Glomerular visceral epithelial cell (primary cell): ENCODE data around the gene UMAD1.
A peak's percentile ranks its signal among the peaks of the same experiment; 100 is the strongest.
"Not testable (repeated sequence)": the region's sequence is repeated elsewhere in the genome, so short reads cannot be mapped to it uniquely, and the experiment has no call there.

Source experiments
- DNase-seq: peaks from one replicate; pipeline ENCODE4 v3.0.0-alpha.2; 2016; ENCODE audit errors: extremely low spot score

The UMAD1 gene

DNA sequence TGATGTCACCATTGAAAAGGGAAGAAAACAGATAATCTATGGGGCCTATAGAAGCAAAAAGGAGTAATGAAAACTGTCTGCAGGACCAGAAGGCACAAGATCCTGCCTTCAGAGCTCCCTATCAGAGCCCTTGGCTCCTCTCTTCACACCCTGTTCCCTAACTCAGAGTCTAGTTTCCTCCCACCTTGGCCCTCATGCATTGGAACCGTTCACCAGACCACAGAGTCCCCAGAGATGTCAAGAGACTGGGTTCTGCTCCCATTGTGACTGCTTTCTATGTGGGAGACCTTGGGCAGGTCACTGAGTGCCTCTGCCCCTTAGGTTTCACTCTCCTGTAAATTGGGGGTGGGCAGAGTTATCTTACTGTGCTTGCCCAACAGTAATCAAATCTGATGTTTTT is 158.0 kb downstream of the UMAD1 start:
- no peak for DNase-seq

DNA sequence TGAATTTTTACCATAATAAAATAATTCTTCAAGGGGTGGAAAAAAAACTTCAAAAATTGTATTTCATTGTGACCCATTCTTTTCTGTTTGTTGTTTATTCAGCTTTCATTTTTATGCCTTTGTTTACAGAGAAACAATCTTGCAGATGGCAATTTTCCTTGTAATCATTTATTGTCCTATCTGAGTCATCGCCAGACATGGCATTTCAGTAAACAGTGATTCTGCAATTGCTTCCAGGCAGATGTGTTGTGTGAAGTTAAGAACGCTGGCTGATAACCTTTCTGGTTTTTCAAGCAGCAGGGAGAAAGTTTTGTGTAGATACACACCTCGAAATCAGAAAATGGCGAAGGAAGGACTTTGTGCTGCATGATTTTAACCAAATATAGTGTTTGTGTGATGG is 158.6 kb downstream of the UMAD1 start:
- no peak for DNase-seq

DNA sequence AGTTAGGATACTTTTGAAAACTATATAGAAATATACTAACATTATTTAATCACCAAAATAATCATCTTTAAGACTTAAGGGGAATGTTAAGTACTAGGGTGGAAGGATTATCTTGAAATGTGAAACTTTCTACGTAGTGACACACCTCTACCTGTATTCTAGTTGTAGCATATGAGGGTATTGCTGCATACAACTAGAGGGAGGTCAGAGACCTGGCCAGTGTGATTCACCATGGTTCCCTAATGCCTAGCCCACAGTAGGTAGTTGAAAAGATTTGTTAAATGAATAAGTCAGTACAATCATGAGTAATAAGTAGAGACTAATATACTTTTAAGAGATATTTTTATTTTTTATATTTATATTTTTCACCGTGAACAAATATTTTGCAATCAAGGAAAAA is 162.0 kb downstream of the UMAD1 start:
- no peak for DNase-seq

- DNase-seq, result no peak
These were observed 163.2 kb downstream of the UMAD1 start for GRCh38 chr7:7803715-7804178.

- not testable (repeated sequence) for DNase-seq
These were observed 164.3 kb downstream of the UMAD1 start for GRCh38 chr7:7804822-7805221.

DNA sequence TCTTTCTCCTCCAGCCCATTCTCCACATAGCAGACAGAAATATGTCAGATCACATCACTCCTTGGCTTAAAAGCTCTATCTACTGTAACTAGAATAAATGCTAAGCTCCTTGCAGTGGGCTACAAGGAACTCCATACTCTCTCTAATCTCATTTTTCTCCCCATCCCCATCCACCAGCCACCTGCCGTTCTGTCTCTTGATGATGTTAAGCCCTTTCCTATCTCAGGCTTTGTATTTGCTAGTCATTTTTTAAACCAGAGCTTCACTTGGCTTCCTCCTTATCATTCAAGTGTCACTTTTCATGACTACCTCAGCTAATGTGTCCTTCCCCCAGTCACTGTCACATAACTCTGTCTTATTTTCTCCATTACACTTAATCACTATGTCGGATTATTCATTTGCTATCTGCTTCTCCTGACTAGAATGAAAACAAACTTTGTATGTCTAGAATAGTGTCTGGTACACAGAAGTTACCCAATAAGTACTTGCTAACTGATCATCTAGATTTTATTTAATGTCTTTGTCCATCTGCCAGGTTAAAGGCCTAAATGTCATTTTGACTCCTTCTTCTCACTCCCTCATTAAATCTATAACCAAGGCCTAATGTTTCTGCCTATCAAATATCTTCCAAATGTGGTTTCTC is 165.1 kb downstream of the UMAD1 start:
- no peak for DNase-seq

GRCh38 chr7:7808156-7808555 is 167.6 kb downstream of the UMAD1 start:
- DNase-seq, result no peak

DNA sequence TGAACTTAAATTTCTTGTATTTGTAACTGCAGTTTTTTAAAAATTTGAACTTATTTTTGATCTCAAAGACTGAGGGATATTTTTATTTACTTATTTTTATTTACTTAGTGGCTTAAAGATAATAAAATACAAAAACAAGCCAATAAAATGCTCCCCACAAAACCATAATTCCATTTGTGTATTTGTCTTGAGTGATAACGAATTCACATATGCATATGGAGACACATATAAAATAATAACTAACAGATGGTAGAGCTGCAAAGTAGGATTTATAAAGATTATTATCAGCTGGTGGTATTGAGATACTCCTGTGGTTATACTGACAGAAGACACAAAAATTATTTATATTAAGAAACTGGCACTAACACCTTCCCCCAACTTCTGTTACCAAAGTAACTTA is 168.1 kb downstream of the UMAD1 start:
- no peak for DNase-seq

GRCh38 chr7:7810380-7810779 is 169.8 kb downstream of the UMAD1 start:
- DNase-seq, result no peak

DNA sequence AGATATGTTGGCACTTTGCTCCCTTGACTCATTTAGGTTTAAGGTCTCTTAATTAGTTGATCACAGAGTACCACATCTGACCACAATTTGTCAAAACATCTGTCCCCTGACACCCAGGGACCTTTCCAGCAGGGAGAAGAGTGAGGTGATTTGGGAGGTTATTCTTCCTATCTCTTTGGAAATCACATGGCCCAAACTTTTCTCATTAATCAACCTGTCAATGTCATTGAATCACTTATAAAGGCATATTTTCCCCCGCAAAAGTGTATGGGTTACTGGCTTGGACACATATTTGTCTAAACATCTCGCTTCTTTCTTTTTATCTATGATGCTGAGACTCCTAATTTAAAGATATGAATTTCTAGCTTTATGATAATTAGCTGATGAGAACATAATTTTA is 170.3 kb downstream of the UMAD1 start:
- DNase-seq, result no peak

GRCh38 chr7:7812112-7812511 is 171.6 kb downstream of the UMAD1 start:
- DNase-seq, result no peak

DNA sequence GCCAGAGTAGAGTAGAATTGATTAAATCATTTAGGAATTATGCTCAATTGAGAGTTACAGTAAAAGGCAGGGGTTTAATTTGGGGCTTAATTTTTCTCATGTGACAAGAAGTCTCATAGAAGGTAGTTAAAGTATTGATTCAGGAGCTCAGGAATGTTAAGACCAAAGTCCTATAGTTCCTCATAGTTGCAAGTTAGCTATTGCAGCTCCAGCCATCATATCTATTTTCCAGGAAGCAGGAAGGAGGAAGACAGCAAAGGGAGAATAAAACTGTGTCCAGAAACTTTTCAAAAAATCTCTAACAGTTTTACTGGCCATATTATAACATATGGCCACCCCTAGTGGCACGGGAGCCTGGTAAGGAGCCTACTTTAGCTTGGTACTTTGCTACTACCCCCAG is 174.8 kb downstream of the UMAD1 start:
- no peak for DNase-seq

DNA sequence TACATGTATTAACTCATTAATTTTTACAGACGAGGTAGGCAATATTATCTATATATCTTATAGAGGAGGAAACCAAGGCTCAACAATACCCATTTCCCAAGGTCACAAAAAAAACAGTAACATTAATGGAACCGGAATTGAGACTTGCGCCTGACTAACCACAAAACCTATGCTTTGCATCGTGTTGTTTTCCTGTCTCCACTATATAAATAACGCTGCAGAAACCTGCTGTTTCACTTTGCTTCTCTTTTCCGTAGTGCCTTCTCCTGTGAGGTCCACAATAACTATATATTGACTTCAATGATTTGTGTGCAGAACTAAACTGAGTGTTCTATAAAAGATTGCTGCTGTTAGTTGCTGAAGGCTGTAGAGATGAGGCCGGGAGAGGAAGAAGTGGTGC is 175.5 kb downstream of the UMAD1 start:
- DNase-seq, result no peak

DNA sequence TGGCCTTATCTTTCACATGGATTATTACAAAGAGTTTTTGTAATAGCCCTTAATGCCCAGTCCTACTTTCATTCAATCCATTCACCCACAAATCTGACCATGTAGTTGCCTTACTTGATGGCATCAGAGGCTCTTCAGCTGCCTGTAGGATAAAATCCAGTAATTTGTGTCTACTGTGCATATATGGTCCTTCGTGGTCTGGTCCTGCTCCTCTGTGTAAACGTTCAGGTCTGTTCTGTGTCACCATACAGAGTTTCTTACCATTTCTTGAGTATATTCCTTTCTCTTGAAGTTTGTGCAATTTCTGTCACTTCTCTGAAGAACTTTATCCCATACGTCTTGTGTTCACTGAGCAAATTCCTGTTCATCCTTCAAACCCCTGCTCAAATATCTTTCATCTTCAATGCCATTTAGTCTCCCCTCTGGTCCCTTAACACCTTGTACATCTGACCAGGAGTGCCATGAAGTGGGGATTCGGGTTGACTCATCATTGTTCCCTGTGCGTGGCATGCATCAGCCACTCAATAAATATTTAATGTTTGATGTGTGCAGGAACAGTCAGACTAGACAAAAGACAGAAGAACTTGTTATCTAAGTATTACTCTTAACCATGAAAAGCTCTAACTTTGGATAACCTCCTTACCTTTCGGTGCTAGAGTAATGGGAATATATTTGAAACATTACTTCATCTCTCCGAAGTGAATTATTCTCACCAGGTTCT is 176.4 kb downstream of the UMAD1 start:
- no peak for DNase-seq

GRCh38 chr7:7817748-7818147 is 177.2 kb downstream of the UMAD1 start:
- no peak for DNase-seq

GRCh38 chr7:7818179-7818578 is 177.6 kb downstream of the UMAD1 start:
- not testable (repeated sequence) for DNase-seq

DNA sequence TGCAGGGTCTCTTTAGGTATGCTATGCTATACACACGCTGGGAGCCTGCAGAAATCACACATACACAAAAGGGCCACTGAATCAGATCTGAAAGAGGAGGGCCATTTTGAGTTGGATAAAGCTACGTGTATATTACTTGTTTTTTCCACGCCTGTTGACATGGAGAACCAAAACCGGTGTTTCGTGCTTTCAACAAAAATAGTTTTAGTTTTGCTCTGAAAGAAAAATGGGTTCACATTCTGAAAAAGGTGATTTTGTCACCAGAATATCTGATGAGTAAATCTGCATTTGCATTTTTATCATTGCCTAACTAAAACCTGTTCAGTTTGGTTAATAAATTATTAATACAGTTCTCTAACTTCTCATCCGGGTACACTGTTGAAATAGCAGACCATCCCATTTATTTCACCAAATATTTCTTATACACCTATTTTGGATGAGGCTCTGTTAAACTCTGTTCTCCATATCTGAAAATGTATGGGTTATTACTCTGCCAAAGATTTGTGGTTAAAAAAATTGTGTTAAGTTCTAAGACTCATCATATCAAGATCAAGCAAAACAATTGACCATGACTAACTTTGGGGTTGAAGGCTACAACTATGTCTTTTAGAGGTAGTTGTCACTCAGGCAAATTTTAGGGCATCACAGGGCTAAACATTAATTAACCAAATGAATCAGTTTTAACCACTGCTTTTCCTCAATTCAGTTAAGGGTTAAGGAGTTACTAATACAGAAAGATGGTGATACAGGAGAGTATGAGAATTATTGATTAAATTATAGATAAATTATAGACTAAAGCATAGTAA is 179.1 kb downstream of the UMAD1 start:
- peak; percentile 4 for DNase-seq

DNA sequence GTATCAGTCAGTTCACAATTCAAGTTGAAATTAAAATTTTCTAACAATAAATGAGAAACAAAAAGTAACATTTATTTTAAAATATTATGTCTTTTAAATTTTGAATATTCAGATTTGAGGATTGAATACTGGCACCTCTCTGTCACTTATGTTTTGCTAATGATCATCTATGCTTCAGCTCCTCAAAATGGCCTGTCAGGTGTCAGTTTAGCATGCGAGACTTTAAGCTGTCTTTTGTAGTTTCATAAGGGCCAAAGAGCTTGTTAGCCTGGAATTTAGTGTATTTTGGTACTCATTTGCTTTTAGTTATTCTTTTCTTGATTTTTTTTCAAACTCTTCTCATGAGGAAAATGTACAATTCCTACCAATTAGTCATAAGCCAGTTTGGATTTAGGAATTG is 179.9 kb downstream of the UMAD1 start:
- DNase-seq, result no peak

- DNase-seq, result no peak
These were observed 180.4 kb downstream of the UMAD1 start for GRCh38 chr7:7820939-7821338.

DNA sequence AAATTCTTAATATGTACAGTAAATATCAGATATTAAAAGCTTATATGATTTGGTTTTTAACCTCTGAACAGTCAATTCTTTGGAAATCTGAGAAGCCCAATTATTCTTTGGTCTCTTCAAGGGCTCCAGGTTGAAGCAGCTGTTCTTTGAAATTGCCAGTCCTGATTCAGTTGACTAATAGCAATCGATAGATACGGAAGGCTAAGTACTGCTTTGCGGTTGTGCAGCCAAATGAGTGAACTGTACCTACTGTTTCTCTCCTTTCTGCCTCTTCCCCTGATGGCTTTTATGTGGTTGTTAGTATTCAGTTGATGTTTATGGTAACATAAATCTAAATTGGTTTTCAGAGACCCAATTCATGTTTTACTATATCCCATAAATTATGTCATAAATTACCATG is 181.0 kb downstream of the UMAD1 start:
- no peak for DNase-seq

DNA sequence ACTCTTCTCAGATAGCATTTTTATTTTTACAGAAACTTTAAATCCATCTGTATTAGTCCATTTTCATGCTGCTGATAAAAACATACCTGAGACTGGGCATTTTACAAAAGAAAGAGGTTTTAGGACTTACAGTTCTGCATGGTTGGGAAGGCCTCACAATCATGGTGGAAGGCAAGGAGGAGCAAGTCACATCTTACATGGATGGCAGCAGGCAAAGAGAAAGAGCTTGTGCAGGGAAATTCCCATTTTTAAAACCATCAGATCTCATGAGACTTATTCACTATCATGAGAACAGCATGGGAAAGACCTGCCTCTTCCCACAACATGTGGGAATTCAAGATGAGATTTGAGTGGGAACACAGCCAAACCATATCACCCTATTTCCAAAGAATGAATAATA is 184.7 kb downstream of the UMAD1 start:
- not testable (repeated sequence) for DNase-seq

DNA sequence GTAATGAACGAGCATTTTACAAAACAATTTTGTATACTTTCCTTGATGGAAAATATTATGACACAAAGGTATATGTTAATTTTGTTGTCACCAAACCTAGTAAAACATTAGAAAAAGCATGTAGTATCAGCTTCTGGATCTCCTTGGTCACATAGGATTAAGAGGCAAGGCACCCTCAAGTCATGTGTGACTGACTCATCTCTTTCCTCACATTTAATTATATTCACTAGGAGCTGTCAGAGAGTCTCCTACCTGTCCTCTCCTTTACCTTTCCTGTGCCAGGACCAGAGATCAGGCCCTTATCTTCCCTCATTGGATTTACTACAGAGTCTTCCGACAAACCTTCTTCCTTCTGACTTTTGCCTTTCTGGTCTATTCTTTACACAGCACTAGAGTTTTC is 189.1 kb downstream of the UMAD1 start:
- no peak for DNase-seq
